GM13977 (cell line): Measurements from ENCODE around the gene NAGA.

Source experiments
- DNase-seq: peaks from one replicate; pipeline ENCODE4 v3.0.0; 2012; ENCODE audit warnings: low spot score
- CTCF ChIP-seq: IDR thresholded peaks from 2 replicates; pipeline ENCODE4 v1.5.1; 2012; ENCODE audit warnings: mild to moderate bottlenecking, control low read depth; ENCODE audit not compliant: insufficient read depth; ENCODE audit errors: extremely low read depth, missing control alignments
- in situ Hi-C: fragments of 300-500 bp; cut with MboI; formaldehyde crosslinking; loops from one replicate; pipeline ENCODE4 v1.12.0; 2022; ENCODE audit warnings: low sequenced_read_pairs, low pct_unique_long_range_greater_than_20kb, mixed read lengths, inconsistent platforms; ENCODE audit not compliant: unreplicated experiment

Gene NAGA

DNA sequence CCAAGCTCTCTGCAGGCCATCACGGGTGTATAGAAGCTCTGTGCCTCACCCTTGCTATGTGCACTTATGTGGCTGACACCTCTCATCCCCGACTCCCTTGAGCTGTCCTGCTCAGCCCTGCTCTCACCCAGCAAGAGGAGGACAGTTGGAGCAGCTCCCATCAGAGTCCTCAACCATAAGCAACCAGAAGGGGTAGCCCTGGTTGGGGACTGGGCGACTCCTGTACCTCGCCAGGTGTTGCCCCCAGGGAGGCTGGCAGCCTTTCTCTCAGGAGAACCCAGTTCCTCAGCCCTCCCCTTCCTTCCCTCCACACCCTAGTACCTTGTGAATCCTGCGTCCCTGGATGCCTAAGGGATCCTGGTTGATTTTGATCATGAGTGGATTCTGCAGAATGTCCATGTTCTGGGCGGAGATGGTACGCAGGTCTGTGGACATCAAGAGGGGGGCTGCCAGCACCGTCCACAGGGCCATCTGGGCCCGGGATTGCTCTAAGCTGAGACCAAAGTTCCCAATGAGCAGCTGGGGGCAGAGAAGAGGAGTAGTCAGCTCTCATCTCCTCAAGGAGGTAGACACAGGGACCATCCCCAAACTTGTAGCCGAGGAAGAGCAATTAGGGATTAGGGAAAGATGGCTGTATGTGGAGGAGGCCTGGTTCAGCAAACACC is 8.0 kb downstream of the NAGA start:
- no peak for DNase-seq
- no peak for TF ChIP-seq CTCF
- in situ Hi-C loops, result no loop called here

DNA sequence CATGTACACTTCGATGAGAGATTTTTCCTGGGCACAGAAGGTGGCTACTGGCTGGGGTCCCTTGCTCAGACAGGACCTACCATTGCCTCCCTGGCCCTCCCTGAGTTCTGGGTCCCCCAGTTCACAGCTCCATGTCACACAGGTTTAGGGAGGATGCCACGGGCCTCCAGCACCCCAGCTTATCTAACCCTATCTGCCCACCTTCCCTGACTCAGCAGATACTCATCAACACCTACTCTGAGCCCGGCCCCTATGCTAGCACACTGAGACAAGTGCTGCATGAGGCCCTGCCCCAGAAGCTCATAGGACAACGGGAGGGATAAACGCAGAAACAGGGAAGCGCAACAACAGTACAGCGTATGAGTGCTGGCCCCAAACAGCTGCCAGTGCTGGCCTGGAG is 9.6 kb downstream of the NAGA start:
- TF ChIP-seq CTCF, result no peak
- no peak for DNase-seq
- in situ Hi-C loops, result no loop called here

GRCh38 chr22:42060489-42060888 is 10.1 kb downstream of the NAGA start:
- in situ Hi-C loops, result no loop called here
- no peak for DNase-seq
- no peak for TF ChIP-seq CTCF

- in situ Hi-C loops, result no loop called here
- TF ChIP-seq CTCF, result no peak
- DNase-seq, result no peak
These were observed 13.7 kb downstream of the NAGA start for GRCh38 chr22:42056757-42057511.

- no peak for DNase-seq
- in situ Hi-C loops, result no loop called here
- no peak for TF ChIP-seq CTCF
These were observed 17.8 kb downstream of the NAGA start for GRCh38 chr22:42052765-42053164.

- no peak for TF ChIP-seq CTCF
- DNase-seq, result no peak
- in situ Hi-C loops, result no loop called here
These were observed 19.9 kb downstream of the NAGA start for GRCh38 chr22:42050641-42051180.
